ENCODE data around the gene HTR6.

Gene HTR6

GRCh38 chr1:19639999-19640362 lies 24.7 kb upstream of the HTR6 start:
- DNase-seq, result no peak

- DNase-seq, result peak; percentile 59
These were observed 24.0 kb upstream of the HTR6 start for GRCh38 chr1:19640363-19641316.

GRCh38 chr1:19643121-19643520 lies 21.6 kb upstream of the HTR6 start:
- no peak for DNase-seq

GRCh38 chr1:19643602-19644394 lies 20.9 kb upstream of the HTR6 start, which contains the start of gene NBL1:
TSS of gene NBL1 (plus strand) at chr1:19644311. CDS start at chr1:19655031, 10,720 bp downstream.
- DNase-seq, result no peak

DNA sequence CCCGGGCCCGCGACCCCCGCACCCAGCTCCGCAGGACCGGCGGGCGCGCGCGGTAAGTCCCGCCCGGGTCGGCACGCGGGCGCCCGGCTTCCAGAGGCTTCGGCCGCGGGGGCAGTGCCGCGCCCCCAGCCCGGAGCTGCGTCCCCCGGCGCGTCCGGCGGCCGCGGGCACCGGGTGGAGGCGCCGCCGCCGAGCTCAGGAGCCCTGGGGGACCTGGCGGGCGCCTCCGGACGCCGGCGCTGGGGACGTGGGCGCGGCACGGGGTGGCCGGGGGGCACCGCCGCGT lies 20.3 kb upstream of the HTR6 start:
- DNase-seq, result no peak

GRCh38 chr1:19644681-19645410 lies 19.8 kb upstream of the HTR6 start:
- no peak for DNase-seq

- DNase-seq, result no peak
These were observed 19.0 kb upstream of the HTR6 start for GRCh38 chr1:19645411-19646251.

GRCh38 chr1:19646377-19647319 lies 18.0 kb upstream of the HTR6 start:
- no peak for DNase-seq

DNA sequence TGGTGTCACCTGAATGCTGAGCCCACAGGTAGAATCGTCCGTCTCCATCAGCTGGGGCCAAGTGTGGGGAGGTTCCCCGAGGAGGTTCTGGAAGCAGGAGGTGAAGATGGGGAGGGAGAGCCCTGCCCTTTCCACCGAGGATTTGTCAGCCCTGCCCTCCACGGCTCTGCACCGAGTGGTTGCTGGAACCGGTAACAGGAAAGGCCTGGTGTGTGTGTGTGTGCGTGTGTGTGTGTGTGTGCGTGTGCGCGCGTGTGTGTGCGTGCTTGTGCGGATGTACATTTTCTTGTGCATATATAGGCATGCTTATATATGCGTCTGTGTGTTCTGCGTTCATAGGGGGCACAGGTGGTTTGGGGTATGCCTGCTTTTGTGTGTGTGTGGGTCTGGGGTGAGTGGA lies 17.0 kb upstream of the HTR6 start:
- DNase-seq, result no peak

- no peak for DNase-seq
These were observed 16.4 kb upstream of the HTR6 start for GRCh38 chr1:19648239-19648638.

DNA sequence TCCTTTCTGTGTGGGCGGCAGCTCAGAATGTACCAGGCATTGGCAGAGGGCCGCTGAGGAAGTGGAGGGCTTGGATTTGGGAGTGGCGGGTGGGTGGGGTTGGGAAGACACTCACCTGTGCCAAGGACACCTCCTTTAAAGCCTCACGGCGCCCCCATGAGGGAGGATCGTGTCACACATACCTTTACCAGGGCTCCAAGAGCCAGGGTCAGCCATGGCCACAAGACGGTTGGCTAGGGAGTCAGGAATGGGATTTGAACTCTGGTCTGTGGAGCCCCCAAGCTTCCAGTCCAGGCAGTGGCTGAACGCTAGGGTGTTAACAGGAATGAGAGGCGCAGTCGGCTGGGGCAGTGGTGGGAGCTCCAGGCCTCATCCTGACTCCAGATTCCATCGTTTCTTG lies 16.0 kb upstream of the HTR6 start:
- peak; percentile 28 for DNase-seq

DNA sequence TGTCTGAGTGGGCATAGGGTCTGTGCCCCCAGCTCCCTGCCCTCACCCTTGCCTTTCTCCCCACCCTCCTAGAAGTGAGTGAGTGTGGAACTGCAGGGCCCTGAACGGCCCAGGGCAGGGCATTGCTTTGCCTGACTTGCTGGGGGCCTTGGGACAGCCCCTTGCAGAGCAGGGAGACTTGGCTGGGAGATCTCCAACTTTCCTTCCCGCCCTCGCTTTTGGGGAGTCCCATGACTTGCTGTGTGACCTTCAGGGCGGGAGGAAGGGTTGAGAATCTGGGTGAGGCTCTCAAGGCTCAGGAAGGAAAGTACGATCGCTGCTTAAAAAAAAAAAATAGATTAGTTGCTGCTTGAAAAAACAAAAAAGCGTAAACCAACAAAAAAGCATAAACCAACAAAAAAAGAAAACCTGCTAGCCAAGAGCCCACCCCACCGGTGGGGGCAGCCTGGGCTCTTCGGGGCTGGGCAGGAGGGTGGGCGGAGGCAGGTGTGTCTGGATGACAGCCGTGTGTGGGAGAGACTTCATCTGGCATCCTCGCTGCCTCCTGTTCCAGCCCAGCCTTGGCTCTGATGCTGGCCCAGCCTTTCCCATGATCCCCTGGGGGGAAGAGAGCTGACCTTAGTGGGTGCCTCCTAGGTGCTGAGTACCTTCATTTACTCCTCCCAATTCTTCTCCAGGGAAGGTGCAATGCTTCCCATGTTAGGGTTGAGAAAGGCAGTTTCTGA lies 14.1 kb upstream of the HTR6 start:
- DNase-seq, result no peak

GRCh38 chr1:19651141-19651737 lies 13.4 kb upstream of the HTR6 start:
- DNase-seq, result peak; percentile 43

DNA sequence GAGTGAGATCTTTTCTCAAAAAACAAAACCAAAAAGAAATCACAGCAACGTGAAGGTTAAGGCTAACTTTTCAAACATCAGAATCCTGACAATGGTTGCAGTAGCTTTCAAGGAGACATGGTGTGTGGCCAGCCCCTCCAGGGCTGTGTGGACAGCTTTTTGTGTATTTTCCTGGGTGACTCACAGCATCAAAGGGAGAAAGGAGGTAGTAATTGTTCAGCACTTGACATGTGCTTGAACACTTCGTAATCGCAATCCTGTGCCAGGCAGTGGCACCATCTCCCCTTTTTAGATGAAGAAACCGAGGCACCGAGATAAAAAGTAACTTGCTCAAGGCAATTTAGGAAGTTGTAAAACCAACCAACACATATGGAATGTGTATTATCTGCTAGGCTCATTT lies 10.3 kb upstream of the HTR6 start:
- DNase-seq, result no peak

GRCh38 chr1:19654886-19655717 lies 9.6 kb upstream of the HTR6 start:
- peak; percentile 59 for DNase-seq

GRCh38 chr1:19655718-19656080 lies 9.0 kb upstream of the HTR6 start:
- DNase-seq, result no peak

GRCh38 chr1:19656134-19656779 lies 8.4 kb upstream of the HTR6 start:
- DNase-seq, result no peak

- no peak for DNase-seq
These were observed 7.8 kb upstream of the HTR6 start for GRCh38 chr1:19656780-19657466.
